HG02610 (cell line): ENCODE data around the gene LHFPL2.

ENCODE experiments used
- ATAC-seq: cut with Tn5 transposase; IDR thresholded peaks from one replicate; pipeline ENCODE4 v1.9.1; 2021; ENCODE audit warnings: mild to moderate bottlenecking, moderate library complexity; ENCODE audit not compliant: unreplicated experiment

The LHFPL2 gene

GRCh38 chr5:78509145-78509865 is 139.3 kb downstream of the LHFPL2 start:
- ATAC-seq: no peak

DNA sequence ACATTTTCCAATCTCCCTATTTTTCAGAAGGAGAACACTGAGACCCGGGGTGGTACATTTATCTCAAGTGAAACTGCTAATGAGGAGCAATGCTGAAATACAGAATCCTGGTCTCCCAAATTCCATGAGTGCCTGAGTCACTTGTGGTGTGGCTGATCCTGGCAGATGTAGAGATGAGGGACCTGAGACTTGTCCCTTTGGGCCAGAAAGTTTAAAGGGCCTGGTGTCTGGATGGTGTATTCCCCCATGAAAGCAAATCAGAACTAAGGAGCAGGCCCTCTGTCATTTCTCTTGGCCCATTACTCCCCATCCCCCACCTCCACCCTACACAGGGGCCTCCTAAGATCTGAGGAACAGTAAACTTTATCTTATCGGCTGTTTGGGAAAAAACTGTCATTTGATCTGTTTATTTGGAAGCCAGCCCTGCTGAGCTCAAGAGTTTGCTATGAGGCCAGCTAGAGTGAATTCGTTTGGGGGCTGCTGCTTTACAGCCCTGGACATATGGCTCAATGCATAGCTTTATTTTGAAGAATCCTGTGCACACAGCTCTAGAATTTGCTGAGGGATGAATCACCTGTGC is 140.3 kb downstream of the LHFPL2 start:
- no peak for ATAC-seq

DNA sequence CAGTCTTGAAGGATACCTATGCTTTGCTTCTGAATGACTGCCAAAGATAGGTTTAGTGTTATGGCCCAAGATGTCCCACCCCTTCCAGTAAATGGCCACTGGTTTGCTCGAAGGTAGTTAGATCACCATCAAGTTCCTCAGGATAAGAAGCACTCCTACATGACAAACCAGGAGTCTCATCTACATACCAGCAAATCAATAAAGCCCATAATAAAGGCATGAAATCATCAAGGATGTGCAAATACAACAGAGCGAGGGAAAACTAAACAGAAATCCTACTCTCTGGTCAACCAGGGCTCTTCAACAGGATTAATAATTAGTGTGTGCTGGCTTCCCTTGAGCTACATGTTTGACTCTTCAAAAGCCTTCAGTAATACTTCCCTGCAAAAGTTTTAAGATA is 141.0 kb downstream of the LHFPL2 start:
- ATAC-seq: no peak

DNA sequence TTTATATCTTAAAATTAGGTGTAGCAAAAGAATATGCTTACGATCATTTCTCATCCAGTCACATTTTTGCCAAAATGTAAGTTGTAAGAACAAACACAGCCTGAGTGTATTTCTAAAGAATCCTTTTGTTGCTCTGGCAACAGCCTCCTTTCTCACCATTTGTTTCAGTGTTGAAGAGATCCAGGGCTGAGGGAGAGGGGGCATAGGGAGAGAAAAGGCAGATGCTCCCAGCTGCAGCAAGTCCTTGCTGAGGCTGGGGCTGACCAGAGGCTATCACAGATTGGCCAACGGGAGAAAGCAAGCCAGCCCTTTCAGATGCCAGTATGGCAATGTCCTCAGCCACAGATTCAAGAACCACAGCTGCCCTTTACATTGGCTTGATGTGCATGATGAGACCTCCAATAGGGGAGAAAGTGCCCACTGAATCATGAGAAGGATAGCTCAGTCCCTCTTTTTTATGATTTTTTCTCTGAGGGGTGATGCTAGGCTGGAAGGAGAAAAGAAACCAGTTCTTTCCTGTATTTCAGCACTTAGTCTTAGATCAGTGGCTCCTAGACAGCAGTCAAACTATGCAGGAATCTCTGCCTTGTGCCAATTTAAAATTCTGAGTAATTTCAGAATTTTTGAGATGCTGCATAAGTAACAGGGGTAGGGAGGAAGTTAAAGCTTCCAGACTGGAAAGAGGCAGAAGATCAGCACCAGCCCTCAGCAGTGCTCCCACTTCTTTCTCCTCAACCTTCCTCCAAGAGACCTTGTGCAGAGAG is 142.1 kb downstream of the LHFPL2 start:
- ATAC-seq: no peak

- no peak for ATAC-seq
These were observed 142.7 kb downstream of the LHFPL2 start for GRCh38 chr5:78505860-78506259.

GRCh38 chr5:78504704-78505677 is 143.6 kb downstream of the LHFPL2 start:
- ATAC-seq: no peak

DNA sequence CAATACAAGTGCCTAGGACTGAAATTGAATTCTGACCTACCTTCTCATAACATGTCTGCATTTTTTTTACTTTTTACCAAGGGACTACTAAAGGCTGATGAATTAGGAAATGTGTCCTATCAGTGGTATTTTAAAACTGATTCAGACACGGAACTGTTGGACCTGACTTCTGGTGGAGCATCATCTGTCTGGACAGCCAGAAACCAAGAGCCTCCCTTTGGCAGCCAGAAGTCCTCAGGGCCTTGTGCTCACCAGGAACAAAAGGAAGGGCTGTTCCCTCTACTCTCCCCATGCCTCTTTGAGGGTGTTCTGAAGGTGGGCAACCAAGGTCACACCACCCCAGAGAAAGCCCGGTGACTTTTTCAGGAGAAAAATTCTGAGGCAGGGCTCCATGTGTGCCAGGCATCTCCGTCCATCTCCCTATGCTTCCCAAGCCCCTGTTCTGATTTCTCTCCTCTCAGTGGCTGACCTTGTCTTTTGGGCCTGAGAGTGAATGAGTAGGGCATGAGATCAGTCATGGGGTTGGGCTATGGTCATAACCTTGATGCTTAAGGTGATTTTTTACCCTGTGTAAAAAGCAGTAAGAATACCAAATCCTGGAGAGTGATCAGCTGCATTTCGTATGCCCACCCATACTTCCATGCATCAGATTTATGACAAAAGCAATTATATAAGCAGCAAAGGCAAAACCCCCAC is 144.5 kb downstream of the LHFPL2 start:
- no peak for ATAC-seq

DNA sequence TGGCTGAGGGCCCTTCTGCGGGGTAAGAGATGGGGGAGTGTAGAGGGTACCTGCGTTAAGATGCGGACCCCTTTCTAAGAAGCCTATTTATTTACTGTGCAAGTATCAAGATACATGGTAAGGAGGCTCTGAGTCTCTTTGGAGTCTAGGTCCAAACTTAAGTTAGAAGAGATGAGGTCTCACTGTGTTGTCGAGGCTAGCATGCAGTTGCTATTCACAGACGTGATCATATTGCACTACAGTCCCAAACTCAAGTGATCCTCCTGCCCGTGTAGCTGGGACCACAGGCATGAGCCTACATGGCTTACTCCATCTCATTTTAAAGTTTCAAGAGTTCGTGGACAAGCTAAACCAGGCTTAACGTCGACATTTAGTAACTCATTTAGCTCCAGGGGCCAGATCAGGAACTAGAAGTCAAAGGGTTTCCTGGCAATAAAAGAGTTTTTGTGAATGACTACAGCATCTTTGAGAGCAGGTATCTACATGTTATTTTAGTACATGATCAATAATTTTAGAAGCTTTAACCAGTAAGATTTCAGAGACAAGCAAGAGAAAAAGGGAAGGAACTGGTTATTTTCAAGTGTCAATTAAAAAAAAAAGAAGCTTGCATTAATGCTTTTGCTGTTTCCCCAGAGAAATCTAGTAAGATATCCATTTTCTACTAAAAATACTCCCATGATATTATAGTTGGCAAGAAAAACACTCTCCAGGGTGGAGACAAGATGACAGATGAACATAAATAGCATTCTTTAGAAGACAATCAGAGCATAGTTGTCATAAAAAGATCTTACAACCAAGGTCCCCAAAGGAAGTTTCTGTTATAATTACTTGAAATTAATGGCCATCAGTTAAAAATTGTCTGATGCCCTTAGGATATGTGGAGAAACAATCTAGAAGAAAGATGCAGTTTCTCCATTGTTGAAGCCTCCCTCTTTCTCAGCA is 146.9 kb downstream of the LHFPL2 start:
- no peak for ATAC-seq

GRCh38 chr5:78500871-78501270 is 147.7 kb downstream of the LHFPL2 start:
- ATAC-seq: no peak

GRCh38 chr5:78500028-78500427 is 148.5 kb downstream of the LHFPL2 start:
- no peak for ATAC-seq

- no peak for ATAC-seq
These were observed 149.1 kb downstream of the LHFPL2 start for GRCh38 chr5:78499485-78499884.

- peak; percentile 46 for ATAC-seq
These were observed 150.7 kb downstream of the LHFPL2 start for GRCh38 chr5:78497573-78498533.

DNA sequence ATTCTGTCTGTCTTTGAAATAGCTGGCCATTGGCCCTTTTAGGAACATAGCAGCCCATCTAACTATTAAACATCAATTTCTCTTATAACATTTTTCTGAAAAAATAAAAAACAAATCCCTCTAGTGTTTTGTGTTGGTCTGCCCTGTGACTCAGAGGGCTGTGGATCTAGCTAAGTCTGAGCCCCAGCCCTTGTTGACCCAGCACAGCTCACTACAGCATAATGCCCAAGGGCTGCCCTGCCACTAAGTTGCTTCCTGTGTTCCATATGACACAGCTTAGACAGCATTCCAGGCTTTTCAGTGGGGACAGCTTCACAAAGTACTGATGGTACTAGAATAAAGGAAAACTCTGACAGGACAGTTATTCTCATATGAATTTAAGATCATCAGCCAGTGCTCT is 152.2 kb downstream of the LHFPL2 start:
- no peak for ATAC-seq

- ATAC-seq: no peak
These were observed 152.8 kb downstream of the LHFPL2 start for GRCh38 chr5:78495800-78496199.

GRCh38 chr5:78492650-78493049 is 155.9 kb downstream of the LHFPL2 start:
- ATAC-seq: no peak

DNA sequence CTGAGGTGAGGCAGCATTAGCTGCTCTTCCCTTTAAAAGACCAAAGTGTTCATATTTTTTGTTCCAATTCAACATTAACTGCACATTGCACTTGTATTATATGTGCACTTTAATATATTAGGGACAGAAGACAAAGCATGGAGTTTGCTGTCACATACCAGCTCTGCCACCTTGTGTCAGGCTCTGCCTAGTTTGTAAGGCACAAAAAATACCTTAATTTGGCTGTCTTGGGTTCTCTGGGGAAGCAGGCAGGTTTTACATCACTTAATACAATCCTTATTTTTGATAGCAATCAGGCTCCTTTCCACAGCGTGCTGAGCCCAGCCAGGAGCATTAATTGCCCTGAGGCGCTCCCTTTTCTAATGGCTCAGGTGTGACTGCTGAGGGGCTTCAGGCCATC is 156.3 kb downstream of the LHFPL2 start:
- no peak for ATAC-seq

- no peak for ATAC-seq
These were observed 157.7 kb downstream of the LHFPL2 start for GRCh38 chr5:78490709-78491485.
